Right lobe of liver (tissue), 4 donors: ENCODE results near the gene TRIO.

Experiments
- POLR2A ChIP-seq: fragments of 450-650 bp; IDR thresholded peaks from one replicate; pipeline ENCODE4 v1.6.1; 2017; ENCODE audit warnings: antibody characterized with exemption, mild to moderate bottlenecking
- TF ChIP-seq, protein P1 (sequence below), 4 donors: fragments of 200-600 bp in 3 of 4; fragments of 450-650 bp in 1 of 4; IDR thresholded peaks; one replicate each; pipeline versions ENCODE4 v1.5.1 to v1.8.0; 2016 to 2022; ENCODE audit warnings: antibody characterized with exemption in 4 of 4, mild to moderate bottlenecking in 2 of 4
- donor health status: DM: no; HTN: no; CAD: no.
- donor health status: DM: no; HTN: no; CAD: no.
- donor health status: DM: no; HTN: yes; CAD: no.

DNA sequence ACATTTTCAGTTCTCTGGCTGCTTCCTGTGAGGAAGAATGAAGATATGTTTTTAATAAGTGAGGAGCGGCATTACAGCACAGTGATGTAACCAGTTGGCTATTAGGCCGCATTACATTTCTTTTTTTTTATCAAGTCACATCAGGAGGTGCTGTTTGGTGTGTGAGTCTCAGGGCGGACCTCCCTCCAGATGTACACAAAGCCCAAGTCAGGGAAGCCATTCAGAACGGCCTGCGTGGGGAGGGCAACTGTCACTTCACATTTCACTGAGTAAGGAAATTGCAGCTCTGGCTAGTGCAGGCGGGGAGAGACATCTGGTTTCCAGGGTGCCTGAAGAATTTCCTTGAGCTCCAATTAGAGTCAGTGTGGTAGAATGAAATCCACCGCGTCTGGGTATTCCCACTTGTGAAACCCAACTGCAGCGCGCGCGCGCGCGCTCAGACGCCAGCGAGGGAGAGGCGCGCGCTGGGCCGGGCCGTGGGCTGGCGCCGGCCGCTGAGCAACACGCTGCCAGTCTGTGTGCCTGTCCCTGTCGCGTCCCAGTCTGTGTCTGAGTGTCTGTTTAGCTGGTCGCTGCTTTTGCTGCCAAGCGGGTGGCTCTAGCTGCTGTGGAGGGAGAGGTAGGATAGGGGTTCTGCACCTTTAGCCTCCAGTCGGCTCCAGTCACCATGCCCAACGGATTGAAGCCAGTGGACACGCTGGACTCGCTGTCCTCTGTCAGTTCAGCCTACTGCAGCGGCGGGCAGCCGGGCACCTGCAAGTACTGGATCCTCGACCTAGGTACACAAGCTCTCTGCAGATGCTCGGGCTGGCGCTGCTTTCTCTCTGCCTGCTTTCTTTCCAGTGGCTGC lies 297.7 kb downstream of the TRIO start:
- no peak for TF ChIP-seq POLR2A
- TF ChIP-seq, protein P1, sequence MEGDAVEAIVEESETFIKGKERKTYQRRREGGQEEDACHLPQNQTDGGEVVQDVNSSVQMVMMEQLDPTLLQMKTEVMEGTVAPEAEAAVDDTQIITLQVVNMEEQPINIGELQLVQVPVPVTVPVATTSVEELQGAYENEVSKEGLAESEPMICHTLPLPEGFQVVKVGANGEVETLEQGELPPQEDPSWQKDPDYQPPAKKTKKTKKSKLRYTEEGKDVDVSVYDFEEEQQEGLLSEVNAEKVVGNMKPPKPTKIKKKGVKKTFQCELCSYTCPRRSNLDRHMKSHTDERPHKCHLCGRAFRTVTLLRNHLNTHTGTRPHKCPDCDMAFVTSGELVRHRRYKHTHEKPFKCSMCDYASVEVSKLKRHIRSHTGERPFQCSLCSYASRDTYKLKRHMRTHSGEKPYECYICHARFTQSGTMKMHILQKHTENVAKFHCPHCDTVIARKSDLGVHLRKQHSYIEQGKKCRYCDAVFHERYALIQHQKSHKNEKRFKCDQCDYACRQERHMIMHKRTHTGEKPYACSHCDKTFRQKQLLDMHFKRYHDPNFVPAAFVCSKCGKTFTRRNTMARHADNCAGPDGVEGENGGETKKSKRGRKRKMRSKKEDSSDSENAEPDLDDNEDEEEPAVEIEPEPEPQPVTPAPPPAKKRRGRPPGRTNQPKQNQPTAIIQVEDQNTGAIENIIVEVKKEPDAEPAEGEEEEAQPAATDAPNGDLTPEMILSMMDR (IDR thresholded peaks at IDR 0.05), result no peak
